Measurements from ENCODE around the gene TWNK.

GRCh38 chr10:100976906-100977305, 10.4 kb upstream of the TWNK start:
- no peak for TF ChIP-seq CTCF (IDR thresholded peaks at IDR 0.05)
- TF ChIP-seq POLR2AphosphoS5 (IDR thresholded peaks at IDR 0.05) = no peak
